ENCODE data around the gene MEX3D.

MEX3D gene

GRCh38 chr19:1511318-1512317 is 56.5 kb downstream of the MEX3D start:
- no peak for TF ChIP-seq CTCF (IDR thresholded peaks at IDR 0.05; ENCODE audit: control insufficient read depth, insufficient read depth, low read depth, low read length, missing control alignments)
- no peak overlapping the region for H3K4me3 ChIP-seq (ENCODE audit: control insufficient read depth, low read depth, low read length)
- no peak for DNase-seq (ENCODE audit: low read depth)

DNA sequence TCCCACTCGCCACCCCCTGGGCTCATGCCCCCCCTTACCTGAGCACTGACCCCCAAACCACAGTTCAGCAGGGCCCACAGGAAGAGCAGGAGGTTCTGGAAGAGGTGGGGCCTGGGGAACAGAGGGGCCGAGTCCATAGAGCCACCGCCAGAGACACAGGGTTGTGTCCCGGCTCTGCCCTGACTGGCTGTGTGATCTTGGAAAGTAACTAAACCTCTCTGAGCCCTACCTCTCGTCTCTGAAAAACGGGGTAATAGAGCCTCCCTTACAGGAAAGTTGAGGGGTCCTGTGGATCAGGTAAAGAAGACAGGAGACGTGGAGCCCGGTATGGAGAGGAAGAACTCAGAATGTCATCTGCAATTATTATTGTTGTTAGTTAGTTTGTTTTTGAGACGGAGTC is 57.3 kb downstream of the MEX3D start:
- DNase-seq (ENCODE audit: low read depth): no peak
- no peak for TF ChIP-seq CTCF (IDR thresholded peaks at IDR 0.05; ENCODE audit: control insufficient read depth, insufficient read depth, low read depth, low read length, missing control alignments)
- no peak overlapping the region for H3K4me3 ChIP-seq (ENCODE audit: control insufficient read depth, low read depth, low read length)

DNA sequence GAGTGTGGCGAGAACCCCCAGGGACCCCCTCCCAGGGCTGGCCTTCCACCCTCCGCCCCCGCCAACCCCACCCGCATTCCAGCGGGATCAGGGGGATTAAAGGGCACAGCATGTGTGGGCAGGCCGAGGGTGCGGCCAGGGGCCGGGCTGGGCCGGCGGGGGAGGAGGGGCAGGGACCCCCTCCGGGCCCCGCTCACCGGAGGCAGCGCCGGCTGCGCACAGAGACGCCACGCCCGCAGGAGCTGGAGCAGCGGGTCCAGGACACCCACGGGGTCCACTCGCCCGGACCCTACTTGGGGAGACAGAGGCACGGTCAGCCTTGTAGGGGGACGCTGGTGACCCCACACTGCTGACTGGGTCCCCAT is 57.7 kb downstream of the MEX3D start:
- H3K4me3 ChIP-seq (ENCODE audit: control insufficient read depth, low read depth, low read length): no peak overlapping the region
- TF ChIP-seq CTCF (IDR thresholded peaks at IDR 0.05; ENCODE audit: control insufficient read depth, insufficient read depth, low read depth, low read length, missing control alignments): no peak
- DNase-seq (ENCODE audit: low read depth): no peak

- DNase-seq (ENCODE audit: low read depth): no peak
- no peak overlapping the region for H3K4me3 ChIP-seq (ENCODE audit: control insufficient read depth, low read depth, low read length)
- TF ChIP-seq CTCF (IDR thresholded peaks at IDR 0.05; ENCODE audit: control insufficient read depth, insufficient read depth, low read depth, low read length, missing control alignments): no peak
Measured at GRCh38 chr19:1509602-1510441, 58.3 kb downstream of the MEX3D start.

GRCh38 chr19:1508507-1508856 is 59.6 kb downstream of the MEX3D start:
- TF ChIP-seq CTCF (IDR thresholded peaks at IDR 0.05; ENCODE audit: control insufficient read depth, insufficient read depth, low read depth, low read length, missing control alignments): no peak
- no peak for DNase-seq (ENCODE audit: low read depth)
- no peak overlapping the region for H3K4me3 ChIP-seq (ENCODE audit: control insufficient read depth, low read depth, low read length)

- no peak for TF ChIP-seq CTCF (IDR thresholded peaks at IDR 0.05; ENCODE audit: control insufficient read depth, insufficient read depth, low read depth, low read length, missing control alignments)
- peak; percentile 81 for DNase-seq (ENCODE audit: low read depth)
- peak overlapping the region; percentile 38 for H3K4me3 ChIP-seq (ENCODE audit: control insufficient read depth, low read depth, low read length)
Measured at GRCh38 chr19:1507763-1508506, 60.2 kb downstream of the MEX3D start.
